ENCODE results near the gene ATP1A3.

The ATP1A3 gene

GRCh38 chr19:41984961-41985360, 9.1 kb downstream of the ATP1A3 start:
- DNase-seq = no peak

- no peak for DNase-seq
Measured at GRCh38 chr19:41981724-41982123, 12.3 kb downstream of the ATP1A3 start.

- no peak for DNase-seq
Measured at GRCh38 chr19:41978470-41978869, 15.6 kb downstream of the ATP1A3 start.

- DNase-seq = no peak
Measured at GRCh38 chr19:41977916-41978315, 16.1 kb downstream of the ATP1A3 start.

GRCh38 chr19:41974652-41975051, 19.4 kb downstream of the ATP1A3 start:
- no peak for DNase-seq

GRCh38 chr19:41971363-41971762, 22.7 kb downstream of the ATP1A3 start:
- DNase-seq = no peak

GRCh38 chr19:41969772-41970458, 24.1 kb downstream of the ATP1A3 start:
- no peak for DNase-seq

- DNase-seq = no peak
Measured at GRCh38 chr19:41968751-41969595, 25.1 kb downstream of the ATP1A3 start.

GRCh38 chr19:41967054-41967783, 26.8 kb downstream of the ATP1A3 start:
- no peak for DNase-seq

GRCh38 chr19:41965106-41965505, 28.9 kb downstream of the ATP1A3 start:
- DNase-seq = no peak

GRCh38 chr19:41960973-41961372, 33.1 kb downstream of the ATP1A3 start:
- no peak for DNase-seq

GRCh38 chr19:41959056-41960053, 34.7 kb downstream of the ATP1A3 start, which contains the start of gene RABAC1:
TSS of gene RABAC1 (minus strand) at chr19:41959321. CDS start at chr19:41959292, 29 bp downstream.
- peak; percentile 90 for DNase-seq

GRCh38 chr19:41958367-41959055, 35.5 kb downstream of the ATP1A3 start:
- peak; percentile 85 for DNase-seq

- DNase-seq = peak; percentile 56
Measured at GRCh38 chr19:41957838-41958366, 36.1 kb downstream of the ATP1A3 start.

- DNase-seq = no peak
Measured at GRCh38 chr19:41957161-41957837, 36.7 kb downstream of the ATP1A3 start.

GRCh38 chr19:41956621-41957020, 37.4 kb downstream of the ATP1A3 start:
- DNase-seq = no peak

GRCh38 chr19:41955521-41955920, 38.5 kb downstream of the ATP1A3 start:
- DNase-seq = no peak

GRCh38 chr19:41951686-41952172, 42.3 kb downstream of the ATP1A3 start:
- peak; percentile 84 for DNase-seq

- DNase-seq = no peak
Measured at GRCh38 chr19:41947091-41947490, 46.9 kb downstream of the ATP1A3 start.

- DNase-seq = peak; percentile 90
Measured at GRCh38 chr19:41945135-41945766, 48.8 kb downstream of the ATP1A3 start.

All from CD4-positive, alpha-beta T cell treated with Interleukin-21 for 1 hour (primary cell).